Stomach (tissue), 4 donors: ENCODE data around the gene CDK15.

ENCODE experiments used
- EP300 ChIP-seq: sonication (generic); formaldehyde crosslinking; IDR thresholded peaks from one replicate; pipeline ENCODE4 v1.6.1; 2017; ENCODE audit warnings: antibody characterized with exemption
- POLR2A ChIP-seq, 4 donors: fragments of 450-650 bp; IDR thresholded peaks; one replicate each; pipeline ENCODE4 v1.6.1; 2016; ENCODE audit warnings: antibody characterized with exemption in 4 of 4, control low read depth in 2 of 4, mild to moderate bottlenecking in 1 of 4, moderate library complexity in 1 of 4
- POLR2AphosphoS5 ChIP-seq, 3 donors: sonication (generic); formaldehyde crosslinking; IDR thresholded peaks; one replicate each; pipeline ENCODE4 v1.6.1; 2016; ENCODE audit warnings: antibody characterized with exemption in 3 of 3
- TF ChIP-seq, protein P1 (sequence below), 7 experiments: fragments of 450-650 bp in 4 of 7; fragments of 200-600 bp in 3 of 7; sonication (generic) in 3 of 7; IDR thresholded peaks; one replicate each; pipeline ENCODE4 v1.5.1; 2016 to 2019; ENCODE audit warnings: antibody characterized with exemption in 7 of 7, control low read depth in 2 of 7, mild to moderate bottlenecking in 1 of 7

DNA sequence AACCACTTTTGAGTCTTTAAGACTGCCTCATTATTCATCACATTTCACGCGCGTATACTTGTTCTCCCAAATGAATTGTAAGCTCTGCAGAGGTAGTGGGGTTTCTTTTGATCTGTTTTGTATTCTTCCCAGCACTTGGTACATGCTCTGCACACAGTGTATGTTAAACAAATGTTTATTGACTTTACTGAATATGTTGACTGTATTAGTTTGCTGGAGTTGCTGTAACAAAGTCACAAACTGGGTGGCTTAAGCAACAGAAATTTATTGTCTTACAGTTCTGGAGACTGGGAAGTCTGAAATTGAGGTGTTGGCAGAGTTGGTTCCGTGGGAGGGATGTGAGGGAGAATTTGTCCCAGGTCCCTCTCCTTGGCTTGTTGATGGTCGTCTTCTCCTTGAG, 65.1 kb downstream of the CDK15 start:
- TF ChIP-seq, protein P1, sequence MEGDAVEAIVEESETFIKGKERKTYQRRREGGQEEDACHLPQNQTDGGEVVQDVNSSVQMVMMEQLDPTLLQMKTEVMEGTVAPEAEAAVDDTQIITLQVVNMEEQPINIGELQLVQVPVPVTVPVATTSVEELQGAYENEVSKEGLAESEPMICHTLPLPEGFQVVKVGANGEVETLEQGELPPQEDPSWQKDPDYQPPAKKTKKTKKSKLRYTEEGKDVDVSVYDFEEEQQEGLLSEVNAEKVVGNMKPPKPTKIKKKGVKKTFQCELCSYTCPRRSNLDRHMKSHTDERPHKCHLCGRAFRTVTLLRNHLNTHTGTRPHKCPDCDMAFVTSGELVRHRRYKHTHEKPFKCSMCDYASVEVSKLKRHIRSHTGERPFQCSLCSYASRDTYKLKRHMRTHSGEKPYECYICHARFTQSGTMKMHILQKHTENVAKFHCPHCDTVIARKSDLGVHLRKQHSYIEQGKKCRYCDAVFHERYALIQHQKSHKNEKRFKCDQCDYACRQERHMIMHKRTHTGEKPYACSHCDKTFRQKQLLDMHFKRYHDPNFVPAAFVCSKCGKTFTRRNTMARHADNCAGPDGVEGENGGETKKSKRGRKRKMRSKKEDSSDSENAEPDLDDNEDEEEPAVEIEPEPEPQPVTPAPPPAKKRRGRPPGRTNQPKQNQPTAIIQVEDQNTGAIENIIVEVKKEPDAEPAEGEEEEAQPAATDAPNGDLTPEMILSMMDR (IDR thresholded peaks at IDR 0.05) = no peak
- TF ChIP-seq POLR2A (IDR thresholded peaks at IDR 0.05) (no peak), POLR2AphosphoS5 (IDR thresholded peaks at IDR 0.05) (no peak), EP300 (no peak)
